PFSK-1 (cell line): ENCODE data around the gene RNH1.

ENCODE experiments used
- REST ChIP-seq, 2 experiments: IDR thresholded peaks; 2 replicates each; pipeline versions ENCODE4 v1.6.1 to v1.8.0; 2011 to 2012; ENCODE audit warnings: low read depth in 2 of 2, low read length in 2 of 2, control low read depth in 1 of 2, inconsistent platforms in 1 of 2, mild to moderate bottlenecking in 1 of 2, moderate library complexity in 1 of 2; ENCODE audit not compliant: insufficient read depth in 1 of 2
- TAF1 ChIP-seq: IDR thresholded peaks from 2 replicates; pipeline ENCODE4 v1.6.1; 2012; ENCODE audit warnings: low read length, control low read depth, borderline replicate concordance; ENCODE audit not compliant: insufficient read depth

- TF ChIP-seq REST (IDR thresholded peaks at IDR 0.05; ENCODE audit: insufficient read depth in 1 of 2, low read depth in 2 of 2, low read length in 2 of 2) (no peak), TAF1 (no peak)
Observed at GRCh38 chr11:471468-472145, 35.4 kb downstream of the RNH1 start.
